Bronchial epithelial cell (primary cell): ENCODE data around the gene CACNA1C. TPM values are rescaled to one million over a fixed set of nuclear protein-coding genes. Genes with fewer than 3 reads are reported as not detected.
A peak's percentile ranks its signal among the peaks of the same experiment; 100 is the strongest.

Experiments
- DNase-seq: peaks from one replicate; pipeline ENCODE4 v3.0.0-alpha.2; 2010; ENCODE audit warnings: low read depth
- FAIRE-seq: peaks from 2 replicates; lab custom pipeline; 2011; peaks lifted over from hg19 to GRCh38; lab: Jason Lieb, UNC
- H3K27me3 ChIP-seq: 2 replicates; pipeline ENCODE4 v1.5.1; 2011; ENCODE audit warnings: low read length; ENCODE audit not compliant: control insufficient read depth, insufficient read depth
- H3K36me3 ChIP-seq: 2 replicates; pipeline ENCODE4 v1.5.1; 2011; ENCODE audit warnings: low read length; ENCODE audit not compliant: control insufficient read depth, insufficient read depth
- H3K4me3 ChIP-seq: 2 replicates; pipeline ENCODE4 v1.5.1; 2011; ENCODE audit warnings: mild to moderate bottlenecking, low read depth, low read length, control low read depth
- CTCF ChIP-seq: IDR thresholded peaks from 2 replicates; pipeline ENCODE4 v1.5.1; 2011; ENCODE audit warnings: mild to moderate bottlenecking, moderate library complexity, low read length, control low read depth, inconsistent platforms; ENCODE audit not compliant: insufficient read depth, severe bottlenecking
- total RNA-seq: library from RNA; depleted of rRNA; stranded (reverse); fragments of >200 nt; gene quantifications from 2 replicates; pipeline ENCODE4 v1.2.1, GENCODE V29; 2014

Gene CACNA1C
- total RNA-seq, 1 donor from 2014 or later = not detected

- Histone ChIP-seq H3K27me3 (no peaks in the 10 kb centered on the region), H3K4me3 (no peak overlapping the region), H3K36me3 (no peaks in the 10 kb centered on the region)
- no peak for TF ChIP-seq CTCF
- DNase-seq (no peak), FAIRE-seq (peak; percentile 52)
Observed at GRCh38 chr12:2654741-2655140, 602.0 kb downstream of the CACNA1C start.

- Histone ChIP-seq H3K27me3 (no peaks in the 10 kb centered on the region), H3K4me3 (no peak overlapping the region), H3K36me3 (no peaks in the 10 kb centered on the region)
- no peak for TF ChIP-seq CTCF
- FAIRE-seq = no peak
- no peak for DNase-seq
Observed at GRCh38 chr12:2662524-2662923, 609.7 kb downstream of the CACNA1C start.

GRCh38 chr12:2664721-2665577 is 612.2 kb downstream of the CACNA1C start:
- Histone ChIP-seq H3K27me3 (no peaks in the 10 kb centered on the region), H3K4me3 (no peak overlapping the region), H3K36me3 (no peaks in the 10 kb centered on the region)
- no peak for TF ChIP-seq CTCF
- DNase-seq = no peak
- peak; percentile 52 for FAIRE-seq

GRCh38 chr12:2666411-2666810 is 613.6 kb downstream of the CACNA1C start:
- H3K4me3 ChIP-seq = no peak overlapping the region
- no peak for TF ChIP-seq CTCF
- no peak for FAIRE-seq
- H3K36me3 ChIP-seq = no peaks in the 10 kb centered on the region
- no peaks in the 10 kb centered on the region for H3K27me3 ChIP-seq
- DNase-seq = no peak

- no peak for TF ChIP-seq CTCF
- FAIRE-seq (no peak), DNase-seq (no peak)
- H3K4me3 ChIP-seq = no peak overlapping the region
- no peaks in the 10 kb centered on the region for H3K36me3 ChIP-seq
- no peaks in the 10 kb centered on the region for H3K27me3 ChIP-seq
Observed at GRCh38 chr12:2666846-2667245, 614.1 kb downstream of the CACNA1C start.
